Nucleus accumbens (tissue), 56 donors: Measurements from ENCODE around the gene MLF2.

Experiments
- DNase-seq, 56 donors: peaks; one replicate each; lab custom pipeline; 2025; lab: John Stamatoyannopoulos, UW

Gene MLF2

DNA sequence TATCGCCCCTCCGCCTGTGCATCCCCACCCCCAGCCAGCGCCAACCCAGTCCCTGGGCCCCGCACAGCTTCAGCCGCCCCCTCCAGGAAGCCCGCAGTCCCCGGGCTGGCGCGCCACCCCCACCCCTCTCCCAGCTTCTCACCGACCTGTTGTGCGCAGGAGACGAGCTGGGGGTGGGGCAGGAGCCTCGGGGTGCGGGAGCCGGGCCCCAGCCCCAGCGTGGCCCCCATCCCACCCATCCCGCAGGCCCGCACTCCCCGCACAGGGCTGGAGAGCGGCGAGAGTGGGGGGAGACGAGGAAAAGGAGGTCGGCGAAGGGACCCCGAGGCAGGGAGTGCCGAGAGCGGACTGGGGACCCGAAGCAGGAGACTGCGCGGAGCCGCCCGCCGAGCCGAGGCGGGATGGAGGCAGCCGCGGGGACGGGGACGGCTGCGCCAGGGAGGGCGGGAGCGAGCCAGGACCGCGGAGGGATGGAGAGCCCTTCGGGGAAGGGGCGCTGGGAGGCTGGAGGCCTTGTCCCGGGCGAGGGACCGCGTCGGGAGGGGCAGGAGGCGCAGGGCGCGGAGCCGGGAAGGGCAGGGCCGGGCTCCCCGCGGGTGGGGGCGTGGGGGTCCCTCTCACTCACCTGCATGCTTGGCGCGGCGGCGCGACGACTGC, 52.8 kb downstream of the MLF2 start:
- DNase-seq: peak in 17 of 56 donors; percentile 18 to 60 (median 29)

DNA sequence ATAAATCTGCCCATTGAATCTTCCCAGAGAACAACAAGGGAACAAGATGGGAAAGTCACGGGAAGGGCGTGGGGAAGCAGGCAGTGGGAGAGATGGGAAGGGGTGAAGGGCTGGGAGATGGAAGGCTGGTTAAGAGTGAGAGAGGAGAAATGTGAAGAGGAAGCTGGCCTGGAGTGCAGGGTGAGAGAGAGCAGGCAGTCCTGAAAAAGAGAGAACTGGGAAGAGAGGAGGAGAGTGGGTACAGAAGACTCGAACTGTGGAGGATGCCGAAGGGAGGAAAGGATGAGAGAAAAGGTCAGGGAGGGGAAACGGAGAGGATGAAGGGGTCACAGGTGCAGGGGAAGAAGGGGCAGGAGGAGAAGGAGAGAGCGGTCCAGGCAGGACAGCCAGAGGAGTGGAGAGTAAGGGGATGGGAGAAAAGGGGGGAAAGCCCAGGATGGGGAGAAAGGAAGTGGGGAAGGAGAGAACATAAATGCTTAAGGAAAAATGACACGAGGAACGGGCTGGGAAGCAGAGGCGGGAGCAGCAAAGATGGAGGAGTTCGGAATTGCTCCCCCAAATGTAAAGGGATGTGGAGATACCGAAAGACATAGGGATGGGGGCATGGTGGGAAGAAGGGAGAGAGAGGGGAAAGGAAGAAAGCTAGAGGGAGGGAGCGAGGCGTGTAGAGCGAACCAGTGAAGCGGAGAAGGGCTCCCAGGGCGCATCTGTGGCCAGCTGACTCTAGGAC, 53.5 kb downstream of the MLF2 start:
- peak in 1 of 56 donors; percentile 47 for DNase-seq

DNA sequence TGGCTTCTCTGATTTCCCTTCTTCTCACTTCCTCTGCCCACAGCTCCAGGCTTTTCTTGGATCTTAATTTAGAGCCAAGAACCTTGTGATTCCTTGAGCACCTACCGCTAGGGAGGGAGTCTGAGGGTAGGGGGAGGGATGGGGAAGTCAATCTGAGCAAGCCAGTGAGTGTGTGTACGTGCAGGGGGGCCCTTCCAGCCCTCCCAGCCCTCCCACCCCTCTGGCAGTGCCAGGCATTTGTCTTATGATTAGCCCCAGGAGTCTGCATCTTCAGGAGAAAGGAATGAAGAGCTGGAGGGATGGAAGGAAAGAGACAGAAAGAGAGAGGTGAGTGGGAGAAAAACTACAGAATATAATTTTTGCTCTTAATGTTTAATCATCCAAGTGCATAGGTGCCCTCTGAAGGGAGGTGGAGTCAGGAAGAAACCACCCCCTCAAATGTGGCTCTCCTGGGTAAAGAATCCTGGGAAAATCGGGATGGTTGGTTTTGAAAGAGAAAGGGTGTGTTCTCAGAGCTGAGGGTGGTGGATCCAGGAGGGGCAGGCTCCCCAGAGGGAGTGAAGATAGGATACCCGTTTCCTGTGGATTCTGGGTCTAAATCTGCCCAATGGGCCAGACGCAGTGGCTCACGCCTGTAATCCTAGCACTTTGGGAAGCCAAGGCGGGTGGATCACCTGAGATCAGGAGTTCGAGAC, 54.4 kb downstream of the MLF2 start:
- peak in 19 of 56 donors; percentile 14 to 58 (median 41) for DNase-seq
